GM18508 (cell line): ENCODE results near the gene CCL2.

ENCODE experiments used
- ATAC-seq: cut with Tn5 transposase; IDR thresholded peaks from one replicate; pipeline ENCODE4 v1.9.1; 2021; ENCODE audit warnings: moderate number of reproducible peaks; ENCODE audit not compliant: insufficient read depth, unreplicated experiment

The CCL2 gene

GRCh38 chr17:34236281-34236892, 18.7 kb upstream of the CCL2 start:
- no peak for ATAC-seq

- ATAC-seq: no peak
Measured at GRCh38 chr17:34237458-34237857, 17.6 kb upstream of the CCL2 start.

GRCh38 chr17:34241062-34241461, 14.0 kb upstream of the CCL2 start:
- no peak for ATAC-seq

- no peak for ATAC-seq
Measured at GRCh38 chr17:34242587-34243363, 12.3 kb upstream of the CCL2 start.

GRCh38 chr17:34243364-34244320, 11.4 kb upstream of the CCL2 start:
- ATAC-seq: no peak

GRCh38 chr17:34245351-34245905, 9.7 kb upstream of the CCL2 start:
- no peak for ATAC-seq

- ATAC-seq: no peak
Measured at GRCh38 chr17:34246446-34246845, 8.6 kb upstream of the CCL2 start.

GRCh38 chr17:34246881-34247280, 8.2 kb upstream of the CCL2 start:
- no peak for ATAC-seq

- ATAC-seq: no peak
Measured at GRCh38 chr17:34248511-34249024, 6.5 kb upstream of the CCL2 start.

- no peak for ATAC-seq
Measured at GRCh38 chr17:34249061-34249460, 6.0 kb upstream of the CCL2 start.

- ATAC-seq: no peak
Measured at GRCh38 chr17:34249478-34249877, 5.6 kb upstream of the CCL2 start.

- no peak for ATAC-seq
Measured at GRCh38 chr17:34251186-34251585, 3.9 kb upstream of the CCL2 start.

- ATAC-seq: no peak
Measured at GRCh38 chr17:34252095-34252443, 3.0 kb upstream of the CCL2 start.

GRCh38 chr17:34252444-34253138, 2.5 kb upstream of the CCL2 start:
- ATAC-seq: no peak

- ATAC-seq: no peak
Measured at GRCh38 chr17:34253139-34253525, 2.0 kb upstream of the CCL2 start.

- ATAC-seq: no peak
Measured at GRCh38 chr17:34254146-34254545, 939 bp upstream of the CCL2 start.

- ATAC-seq: no peak
Measured at GRCh38 chr17:34255381-34255732, 272 bp downstream of the CCL2 start.

GRCh38 chr17:34255841-34256240, 756 bp downstream of the CCL2 start:
- no peak for ATAC-seq

- ATAC-seq: no peak
Measured at GRCh38 chr17:34257299-34257985, 2.4 kb downstream of the CCL2 start.

GRCh38 chr17:34257986-34258326, 2.9 kb downstream of the CCL2 start:
- no peak for ATAC-seq
